Esophagus muscularis mucosa (tissue), 4 donors: ENCODE results near the gene GALNT2. TPM values are rescaled to one million over a fixed set of nuclear protein-coding genes. Genes with fewer than 3 reads are reported as not detected.

Source experiments
- DNase-seq: peaks from one replicate; pipeline ENCODE4 v3.0.0-alpha.2; 2017; ENCODE audit errors: extremely low spot score
- H3K27ac ChIP-seq, 4 donors: fragments of 200-600 bp; sonication (generic); replicated peaks in 1 of 4; 1 replicate in 3 of 4; 2 replicates in 1 of 4; pipeline ENCODE4 v1.5.1; 2016 to 2019; ENCODE audit warnings: mild to moderate bottlenecking in 1 of 4
- H3K27me3 ChIP-seq, 4 donors: fragments of 200-600 bp; sonication (generic); one replicate each; pipeline versions ENCODE4 v1.5.1 to v1.6.0; 2016 to 2019
- H3K36me3 ChIP-seq, 4 donors: fragments of 200-600 bp; sonication (generic); one replicate each; pipeline ENCODE4 v1.5.1; 2016 to 2019
- H3K4me1 ChIP-seq, 4 donors: fragments of 200-600 bp; sonication (generic); one replicate each; pipeline ENCODE4 v1.5.1; 2016 to 2019
- H3K4me3 ChIP-seq, 4 donors: fragments of 200-600 bp; sonication (generic); 1 replicate in 2 of 4; 2 replicates in 2 of 4; pipeline ENCODE4 v1.5.1; 2016 to 2019; ENCODE audit warnings: mild to moderate bottlenecking in 4 of 4, moderate library complexity in 1 of 4
- H3K9me3 ChIP-seq, 4 donors: fragments of 200-600 bp; sonication (generic); 1 replicate in 3 of 4; 2 replicates in 1 of 4; pipeline ENCODE4 v1.5.1; 2016 to 2019
- EP300 ChIP-seq: sonication (generic); formaldehyde crosslinking; IDR thresholded peaks from one replicate; pipeline ENCODE4 v1.6.1; 2017; ENCODE audit warnings: antibody characterized with exemption
- POLR2A ChIP-seq: fragments of 450-650 bp; IDR thresholded peaks from one replicate; pipeline ENCODE4 v1.6.1; 2017; ENCODE audit warnings: antibody characterized with exemption, moderate library complexity, mild to moderate bottlenecking, low read depth
- POLR2AphosphoS5 ChIP-seq, 2 donors: sonication (generic); formaldehyde crosslinking; IDR thresholded peaks; one replicate each; pipeline ENCODE4 v1.6.1; 2017; ENCODE audit warnings: antibody characterized with exemption in 2 of 2
- WGBS: methylation state at CpG from one replicate; pipeline ENCODE4 v1.1.5; 2018; 5-methylcytosine and 5-hydroxymethylcytosine counted together
- intact Hi-C: fragments of 100-400 bp; cut with DNase I; formaldehyde crosslinking; loops from one replicate; pipeline ENCODE4 v1.15.1; 2023
- total RNA-seq, 4 donors: library from RNA; depleted of rRNA; stranded (reverse); fragments of >200 nt; gene quantifications; one replicate each; pipeline versions ENCODE4 v1.1.0 to v1.2.1, GENCODE V29; 2016
- TF ChIP-seq, protein P1 (sequence below), 3 experiments: fragments of 200-600 bp in 2 of 3; fragments of 450-650 bp in 1 of 3; sonication (generic) in 2 of 3; IDR thresholded peaks; one replicate each; pipeline ENCODE4 v1.5.1; 2017 to 2019; ENCODE audit warnings: antibody characterized with exemption in 3 of 3, mild to moderate bottlenecking in 2 of 3, moderate library complexity in 1 of 3

The GALNT2 gene
- total RNA-seq, 4 donors from 2014 or later, result 89.6 to 145 (median 129) TPM

GRCh38 chr1:230073371-230074035, 6.5 kb downstream of the GALNT2 start:
- H3K27ac ChIP-seq, result peak overlapping the region in 3 of 4 donors; percentile 34 to 42 (median 37)
- H3K4me3 ChIP-seq, result peak overlapping the region in 2 of 4 donors; percentile 7 to 10
- H3K27me3 ChIP-seq, result no peaks in the 10 kb centered on the region
- WGBS, result 67% methylated on average over 4 of the region's 4 CpGs
- intact Hi-C loops, result no loop called here
- no peaks in the 10 kb centered on the region for H3K9me3 ChIP-seq
- TF ChIP-seq POLR2A (no peak), POLR2AphosphoS5 (IDR thresholded peaks at IDR 0.05) (no peak), EP300 (no peak)
- no peak for DNase-seq
- peaks cover 0 to 9% (median 0%) of the 10 kb centered on the region in 4 donors for H3K36me3 ChIP-seq
- H3K4me1 ChIP-seq, result peaks cover 25 to 99% (median 93%) of the 10 kb centered on the region in 4 donors

- DNase-seq, result no peak
- H3K27ac ChIP-seq, result peak overlapping the region in 2 of 4 donors; percentile 34 to 42
- no peak overlapping the region for H3K4me3 ChIP-seq
- peaks cover 0 to 9% (median 0%) of the 10 kb centered on the region in 4 donors for H3K36me3 ChIP-seq
- 78% methylated on average over 4 of the region's 4 CpGs for WGBS
- no peak for TF ChIP-seq POLR2A
- no peak for TF ChIP-seq POLR2AphosphoS5 (IDR thresholded peaks at IDR 0.05)
- H3K4me1 ChIP-seq, result peaks cover 20 to 99% (median 93%) of the 10 kb centered on the region in 4 donors
- intact Hi-C loops, result no loop called here
- H3K27me3 ChIP-seq, result no peaks in the 10 kb centered on the region
- no peaks in the 10 kb centered on the region for H3K9me3 ChIP-seq
These were observed 7.2 kb downstream of the GALNT2 start for GRCh38 chr1:230074270-230074669.

DNA sequence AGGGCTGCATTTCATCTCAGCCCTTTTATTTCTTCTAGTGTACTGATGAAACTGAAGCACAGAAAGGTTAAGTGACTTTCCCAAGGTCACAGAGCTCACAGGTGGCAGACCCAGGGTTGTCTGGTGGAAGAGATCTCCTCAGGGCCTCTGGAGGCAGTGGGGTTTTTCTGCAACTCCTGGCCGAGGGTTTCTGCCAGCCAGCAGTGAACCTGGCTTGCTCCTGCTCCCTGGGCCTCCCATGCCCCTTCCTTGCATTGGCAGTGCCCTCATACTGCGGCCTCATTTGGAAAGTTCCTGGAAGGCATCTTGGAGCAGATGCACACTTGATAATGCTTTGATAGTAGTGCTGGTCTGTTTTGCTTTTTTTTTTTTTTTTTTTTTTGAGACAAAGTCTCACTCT, 7.7 kb downstream of the GALNT2 start:
- H3K27me3 ChIP-seq, result no peaks in the 10 kb centered on the region
- peaks cover 0 to 9% (median 0%) of the 10 kb centered on the region in 4 donors for H3K36me3 ChIP-seq
- intact Hi-C loops, result no loop called here
- peaks cover 23 to 99% (median 93%) of the 10 kb centered on the region in 4 donors for H3K4me1 ChIP-seq
- no peak overlapping the region for H3K4me3 ChIP-seq
- DNase-seq, result no peak
- H3K27ac ChIP-seq, result no peak overlapping the region
- WGBS, result 83% methylated on average over 2 of the region's 2 CpGs
- no peaks in the 10 kb centered on the region for H3K9me3 ChIP-seq
- TF ChIP-seq POLR2A (no peak), POLR2AphosphoS5 (IDR thresholded peaks at IDR 0.05) (no peak)

DNA sequence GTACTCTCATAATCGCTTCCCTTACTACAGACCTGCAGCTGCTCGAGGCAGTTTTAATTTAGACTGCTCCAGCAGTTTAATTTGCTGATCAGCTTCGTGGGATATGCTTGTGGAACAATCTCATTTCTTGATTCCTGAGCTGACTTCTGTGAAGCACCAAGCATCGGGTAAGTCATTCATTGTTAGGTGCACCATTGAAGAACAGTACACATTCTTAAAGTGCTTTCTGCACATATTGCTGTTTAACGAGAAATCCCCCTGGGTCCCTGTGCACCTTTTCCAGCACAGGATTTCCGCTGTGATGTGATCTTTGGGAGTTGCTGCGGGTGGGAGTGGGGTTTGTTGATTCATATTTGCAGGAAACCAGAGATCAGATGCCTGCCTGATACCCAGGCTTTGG, 9.1 kb downstream of the GALNT2 start:
- H3K9me3 ChIP-seq, result no peaks in the 10 kb centered on the region
- TF ChIP-seq, protein P1, sequence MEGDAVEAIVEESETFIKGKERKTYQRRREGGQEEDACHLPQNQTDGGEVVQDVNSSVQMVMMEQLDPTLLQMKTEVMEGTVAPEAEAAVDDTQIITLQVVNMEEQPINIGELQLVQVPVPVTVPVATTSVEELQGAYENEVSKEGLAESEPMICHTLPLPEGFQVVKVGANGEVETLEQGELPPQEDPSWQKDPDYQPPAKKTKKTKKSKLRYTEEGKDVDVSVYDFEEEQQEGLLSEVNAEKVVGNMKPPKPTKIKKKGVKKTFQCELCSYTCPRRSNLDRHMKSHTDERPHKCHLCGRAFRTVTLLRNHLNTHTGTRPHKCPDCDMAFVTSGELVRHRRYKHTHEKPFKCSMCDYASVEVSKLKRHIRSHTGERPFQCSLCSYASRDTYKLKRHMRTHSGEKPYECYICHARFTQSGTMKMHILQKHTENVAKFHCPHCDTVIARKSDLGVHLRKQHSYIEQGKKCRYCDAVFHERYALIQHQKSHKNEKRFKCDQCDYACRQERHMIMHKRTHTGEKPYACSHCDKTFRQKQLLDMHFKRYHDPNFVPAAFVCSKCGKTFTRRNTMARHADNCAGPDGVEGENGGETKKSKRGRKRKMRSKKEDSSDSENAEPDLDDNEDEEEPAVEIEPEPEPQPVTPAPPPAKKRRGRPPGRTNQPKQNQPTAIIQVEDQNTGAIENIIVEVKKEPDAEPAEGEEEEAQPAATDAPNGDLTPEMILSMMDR (IDR thresholded peaks at IDR 0.05), result no peak
- H3K4me3 ChIP-seq, result no peak overlapping the region
- no peak overlapping the region for H3K27ac ChIP-seq
- WGBS, result 92% methylated on average over 7 of the region's 7 CpGs
- DNase-seq, result no peak
- peaks cover 35 to 99% (median 93%) of the 10 kb centered on the region in 4 donors for H3K4me1 ChIP-seq
- H3K27me3 ChIP-seq, result no peaks in the 10 kb centered on the region
- H3K36me3 ChIP-seq, result peaks cover 0 to 9% (median 2%) of the 10 kb centered on the region in 4 donors
- intact Hi-C loops, result no loop called here

GRCh38 chr1:230077011-230077410, 10.0 kb downstream of the GALNT2 start:
- Histone ChIP-seq H3K27ac (no peak overlapping the region), H3K4me1 (peaks cover 40 to 97% (median 91%) of the 10 kb centered on the region in 4 donors)
- intact Hi-C loops, result no loop called here

More at GRCh38 chr1:230077011-230077410, 10.0 kb downstream of the GALNT2 start:
- WGBS, result 79% methylated on average over 3 of the region's 3 CpGs
- Histone ChIP-seq H3K27me3 (no peaks in the 10 kb centered on the region), H3K36me3 (peaks cover 0 to 9% (median 2%) of the 10 kb centered on the region in 4 donors), H3K9me3 (no peaks in the 10 kb centered on the region), H3K4me3 (no peak overlapping the region)
- TF ChIP-seq POLR2AphosphoS5 (IDR thresholded peaks at IDR 0.05) (no peak), EP300 (no peak), POLR2A (no peak)
- TF ChIP-seq, protein P1 (IDR thresholded peaks at IDR 0.05), result no peak
- no peak for DNase-seq
